GM21723 (cell line): Measurements from ENCODE around the gene NTSR2.

Experiments used
- ATAC-seq: cut with Tn5 transposase; IDR thresholded peaks from one replicate; pipeline ENCODE4 v1.9.1; 2021; ENCODE audit warnings: mild to moderate bottlenecking, moderate library complexity; ENCODE audit not compliant: unreplicated experiment

Gene NTSR2

GRCh38 chr2:11631462-11631861 lies 38.5 kb downstream of the NTSR2 start:
- ATAC-seq = no peak

DNA sequence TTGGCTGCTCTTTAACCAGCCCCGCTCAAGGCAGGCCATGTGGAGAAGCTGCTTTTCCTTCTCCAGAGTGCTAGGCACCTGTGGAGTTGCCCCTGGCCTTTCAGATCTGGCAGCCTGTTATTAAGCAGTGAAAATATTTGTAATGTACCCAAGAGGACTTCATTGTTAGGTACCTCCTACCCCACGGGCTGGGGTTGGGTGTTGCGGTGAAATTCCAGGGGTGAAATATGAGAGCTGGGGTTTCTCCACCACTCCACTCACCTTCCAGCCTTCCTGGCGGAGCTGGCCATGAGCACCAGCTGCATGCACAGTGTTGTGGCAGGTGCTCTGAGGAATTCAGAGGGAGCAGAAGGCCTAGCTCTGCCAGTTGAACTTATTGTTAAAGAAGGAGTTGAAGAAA lies 39.1 kb downstream of the NTSR2 start:
- ATAC-seq = no peak

- ATAC-seq = no peak
Observed at GRCh38 chr2:11629851-11630250, 40.1 kb downstream of the NTSR2 start.

- no peak for ATAC-seq
Observed at GRCh38 chr2:11629215-11629614, 40.8 kb downstream of the NTSR2 start.

DNA sequence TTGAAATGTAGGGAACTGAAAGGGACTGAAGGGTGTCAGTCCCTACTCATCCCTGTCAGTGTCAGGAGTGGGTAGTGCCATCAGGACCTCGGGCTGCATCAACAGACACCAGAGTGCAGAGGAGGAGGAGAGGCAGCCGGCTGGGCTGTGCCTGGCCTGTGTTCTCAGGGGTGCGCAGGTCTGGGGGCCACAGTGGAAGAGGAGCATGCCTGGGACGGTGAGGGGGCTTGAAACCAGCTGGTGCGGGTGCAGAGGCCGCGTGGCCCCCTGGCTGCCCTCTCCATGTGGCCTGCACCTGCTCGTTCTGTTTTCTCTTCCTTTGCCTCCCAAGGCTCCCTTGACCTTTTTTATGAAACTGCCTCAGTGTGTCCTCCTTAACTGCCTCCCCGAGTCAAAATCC lies 41.3 kb downstream of the NTSR2 start:
- no peak for ATAC-seq

GRCh38 chr2:11625671-11626070 lies 44.3 kb downstream of the NTSR2 start:
- no peak for ATAC-seq

GRCh38 chr2:11624893-11625292 lies 45.1 kb downstream of the NTSR2 start:
- no peak for ATAC-seq

DNA sequence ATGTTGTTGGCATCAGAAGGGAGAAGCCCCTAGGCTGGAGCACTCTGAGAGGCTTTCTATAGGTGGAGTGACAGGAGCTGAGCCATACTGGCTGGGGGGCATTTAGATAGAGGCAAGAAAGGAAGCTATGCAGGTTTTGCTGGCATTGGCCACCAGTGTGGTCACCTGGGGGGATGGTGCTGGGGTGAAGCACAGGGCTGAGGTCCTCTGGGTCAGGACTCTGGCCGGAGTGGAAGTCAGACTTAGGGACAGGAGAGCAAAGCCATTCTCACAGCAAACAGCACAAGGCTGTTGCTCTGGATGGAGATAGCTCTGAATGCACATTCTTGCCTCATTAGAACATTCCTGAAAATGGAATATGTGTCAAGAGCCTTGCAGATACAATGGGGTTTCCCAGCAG lies 47.4 kb downstream of the NTSR2 start:
- no peak for ATAC-seq

- ATAC-seq = no peak
Observed at GRCh38 chr2:11621410-11621809, 48.6 kb downstream of the NTSR2 start.

DNA sequence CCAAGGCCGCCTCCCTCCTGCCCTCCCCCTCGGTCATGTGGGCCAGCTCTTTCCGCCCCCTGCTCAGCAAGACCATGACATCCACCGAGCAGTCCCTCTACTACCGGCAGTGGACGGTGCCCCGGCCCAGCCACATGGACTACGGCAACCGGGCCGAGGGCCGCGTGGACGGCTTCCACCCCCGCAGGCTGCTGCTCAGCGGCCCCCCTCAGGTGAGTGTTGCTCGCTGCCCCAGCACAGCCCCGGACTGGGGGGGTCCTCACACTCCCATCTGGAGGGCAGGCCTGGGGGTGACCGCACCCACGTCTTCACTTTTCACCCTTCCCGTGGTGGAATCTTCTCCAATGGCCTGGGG lies 51.3 kb downstream of the NTSR2 start:
- ATAC-seq = no peak

GRCh38 chr2:11617984-11618707 lies 51.8 kb downstream of the NTSR2 start:
- ATAC-seq = no peak

GRCh38 chr2:11617527-11617926 lies 52.5 kb downstream of the NTSR2 start:
- no peak for ATAC-seq

- no peak for ATAC-seq
Observed at GRCh38 chr2:11616851-11617415, 53.1 kb downstream of the NTSR2 start.

DNA sequence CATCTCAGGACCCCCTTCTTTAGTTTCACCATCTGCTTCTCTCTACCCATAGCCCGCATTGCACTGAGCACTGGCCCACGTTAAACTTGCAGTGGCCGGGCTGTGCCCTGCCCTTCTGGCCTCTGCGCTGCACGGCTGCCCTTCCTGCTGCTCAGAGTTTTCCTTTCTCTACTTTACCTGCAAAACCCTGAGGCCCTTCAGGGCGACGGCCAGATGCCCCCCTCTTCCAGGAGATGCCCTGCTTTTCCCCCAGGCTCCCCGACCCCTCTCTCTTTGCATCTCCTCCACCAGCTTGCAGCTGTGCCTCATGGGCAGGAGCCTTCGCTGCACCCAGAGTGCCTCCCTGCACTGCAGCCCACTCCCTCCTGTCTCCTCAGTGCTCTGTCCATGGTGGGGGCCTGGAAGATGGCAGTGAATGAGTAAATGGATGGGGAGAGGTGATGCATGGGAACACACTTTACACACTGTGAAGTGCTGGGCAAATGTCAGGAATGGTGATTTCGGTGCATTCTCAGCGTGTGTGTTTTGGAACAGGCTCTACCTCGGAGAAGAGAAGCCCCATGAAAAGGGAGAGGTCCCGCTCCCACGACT lies 53.8 kb downstream of the NTSR2 start:
- ATAC-seq = no peak

- no peak for ATAC-seq
Observed at GRCh38 chr2:11615209-11615608, 54.8 kb downstream of the NTSR2 start.

- ATAC-seq = no peak
Observed at GRCh38 chr2:11613297-11613696, 56.7 kb downstream of the NTSR2 start.

- ATAC-seq = no peak
Observed at GRCh38 chr2:11612553-11613215, 57.3 kb downstream of the NTSR2 start.

DNA sequence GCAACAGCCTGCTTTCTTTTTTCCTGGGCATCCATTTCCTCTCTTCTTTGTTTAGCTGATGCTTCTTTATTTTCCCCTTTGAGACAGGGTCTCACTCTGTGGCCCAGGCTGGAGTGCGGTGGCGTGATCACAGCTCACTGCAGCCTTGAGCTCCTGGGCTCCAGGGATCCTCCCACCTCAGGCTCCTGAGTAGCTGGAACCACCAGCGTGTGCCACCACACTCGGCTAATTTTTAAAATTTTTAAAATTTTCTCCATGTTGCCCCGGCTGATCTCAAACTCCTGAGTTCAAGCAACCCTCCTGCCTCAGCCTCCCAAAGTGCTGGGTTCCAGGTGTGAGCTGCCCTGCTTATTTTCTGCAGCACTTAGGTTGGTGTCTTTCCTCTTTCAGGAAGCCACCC lies 58.7 kb downstream of the NTSR2 start:
- no peak for ATAC-seq

GRCh38 chr2:11610624-11611242 lies 59.3 kb downstream of the NTSR2 start:
- no peak for ATAC-seq
